ENCODE measurements around the gene TSPYL2. TPM values are rescaled to one million over a fixed set of nuclear protein-coding genes. Genes with fewer than 3 reads are reported as not detected.
A peak's percentile ranks its signal among the peaks of the same experiment; 100 is the strongest.

Gene TSPYL2
- total and polyA plus RNA-seq, 2 donors (not counting 1 experiment from before 2014, with no cell fraction given): 101 to 126 TPM

DNA sequence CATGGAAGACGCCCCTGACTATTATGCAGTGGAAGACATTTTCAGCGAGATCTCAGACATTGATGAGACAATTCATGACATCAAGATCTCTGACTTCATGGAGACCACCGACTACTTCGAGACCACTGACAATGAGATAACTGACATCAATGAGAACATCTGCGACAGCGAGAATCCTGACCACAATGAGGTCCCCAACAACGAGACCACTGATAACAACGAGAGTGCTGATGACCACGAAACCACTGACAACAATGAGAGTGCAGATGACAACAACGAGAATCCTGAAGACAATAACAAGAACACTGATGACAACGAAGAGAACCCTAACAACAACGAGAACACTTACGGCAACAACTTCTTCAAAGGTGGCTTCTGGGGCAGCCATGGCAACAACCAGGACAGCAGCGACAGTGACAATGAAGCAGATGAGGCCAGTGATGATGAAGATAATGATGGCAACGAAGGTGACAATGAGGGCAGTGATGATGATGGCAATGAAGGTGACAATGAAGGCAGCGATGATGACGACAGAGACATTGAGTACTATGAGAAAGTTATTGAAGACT, 3.6 kb downstream of the TSPYL2 start:
- Histone ChIP-seq H3K4me1 (ENCODE audit: control insufficient read depth in 2 of 2, insufficient read depth in 2 of 2, low read length in 2 of 2) (peaks cover 9 to 22% of the 10 kb centered on the region in 2 donors), H4K20me1 (ENCODE audit: control insufficient read depth, insufficient read depth, low read length, poor library complexity, severe bottlenecking) (peaks cover 11% of the 10 kb centered on the region), H2AFZ (ENCODE audit: insufficient read depth, low read depth, low read length, poor library complexity, severe bottlenecking) (no peak overlapping the region), H3K79me2 (ENCODE audit: control insufficient read depth, insufficient read depth, low read length) (peaks cover 13% of the 10 kb centered on the region), H3K4me2 (replicated peaks; ENCODE audit: low read depth, low read length, poor library complexity, severe bottlenecking) (no peak overlapping the region), H3K9ac (ENCODE audit: low read length) (no peak overlapping the region), H3K36me3 (replicated peaks in 1 of 2; ENCODE audit: control extremely low read depth in 1 of 2, control insufficient read depth in 1 of 2, extremely low read depth in 1 of 2, insufficient read depth in 2 of 2, low read length in 1 of 2) (peaks cover 0 to 21% of the 10 kb centered on the region in 2 experiments), H3K4me3 (ENCODE audit: control extremely low read depth in 1 of 5, extremely low read depth in 1 of 5, insufficient read depth in 1 of 5, low read depth in 2 of 5, low read length in 4 of 5) (no peak overlapping the region), H3K9me3 (ENCODE audit: control extremely low read depth in 1 of 3, control insufficient read depth in 2 of 3, insufficient read depth in 1 of 3, low read length in 2 of 3) (no peaks in the 10 kb centered on the region), H3K27ac (ENCODE audit: low read length in 2 of 2) (no peak overlapping the region), H3K27me3 (replicated peaks in 1 of 4; ENCODE audit: control extremely low read depth in 1 of 4, control insufficient read depth in 3 of 4, insufficient read depth in 4 of 4, low read length in 3 of 4) (no peaks in the 10 kb centered on the region)
- Mint-ChIP-seq H3K27me3 (no peaks in the 10 kb centered on the region), H3K4me1 (peaks cover 44% of the 10 kb centered on the region), H3K27ac (peak overlapping the region; percentile 2), H3K4me3 (peak overlapping the region; percentile 9), H3K9me3 (ENCODE audit: insufficient read depth) (no peaks in the 10 kb centered on the region)
- ChIA-PET POLR2A (no interaction called here), CTCF (no interaction called here)
- WGBS (ENCODE audit: insufficient coverage): 95% methylated on average over 12 of the region's 17 CpGs
- TF ChIP-seq EZH2 (IDR thresholded peaks at IDR 0.05; ENCODE audit: borderline replicate concordance, insufficient read depth, low read depth, low read length, poor library complexity, severe bottlenecking): no peak
- no peak for TF ChIP-seq CTCF (IDR thresholded peaks at IDR 0.05)
- intact Hi-C loops (cut with micrococcal nuclease): no loop called here
- DNase-seq (no peak), ATAC-seq (ENCODE audit: low read depth) (no peak)

- H3K79me2 ChIP-seq (ENCODE audit: control insufficient read depth, insufficient read depth, low read length): peaks cover 13% of the 10 kb centered on the region
- no peak overlapping the region for H3K27ac ChIP-seq (ENCODE audit: low read length in 2 of 2)
- WGBS (ENCODE audit: insufficient coverage): 98% methylated on average over 6 of the region's 6 CpGs
- intact Hi-C loops (cut with micrococcal nuclease): no loop called here
- ATAC-seq (ENCODE audit: low read depth): no peak
- no peaks in the 10 kb centered on the region for H3K27me3 ChIP-seq (replicated peaks in 1 of 4; ENCODE audit: control extremely low read depth in 1 of 4, control insufficient read depth in 3 of 4, insufficient read depth in 4 of 4, low read length in 3 of 4)
- DNase-seq: no peak
- peaks cover 9 to 20% of the 10 kb centered on the region in 2 donors for H3K4me1 ChIP-seq (ENCODE audit: control insufficient read depth in 2 of 2, insufficient read depth in 2 of 2, low read length in 2 of 2)
- H3K4me3 Mint-ChIP-seq: no peak overlapping the region
- H2AFZ ChIP-seq (ENCODE audit: insufficient read depth, low read depth, low read length, poor library complexity, severe bottlenecking): no peak overlapping the region
- H3K9me3 ChIP-seq (ENCODE audit: control extremely low read depth in 1 of 3, control insufficient read depth in 2 of 3, insufficient read depth in 1 of 3, low read length in 2 of 3): no peaks in the 10 kb centered on the region
- H3K27me3 Mint-ChIP-seq: no peaks in the 10 kb centered on the region
- no peak for TF ChIP-seq EZH2 (IDR thresholded peaks at IDR 0.05; ENCODE audit: borderline replicate concordance, insufficient read depth, low read depth, low read length, poor library complexity, severe bottlenecking)
- CTCF ChIA-PET: interaction anchor here (1.5 to 5.8 kb wide), 2 partner anchors 15 to 197 kb away, joined by 4 to 39 read pairs; no protein-coding TSS in a partner anchor
- no peak overlapping the region for H3K9ac ChIP-seq (ENCODE audit: low read length)
- peaks cover 11% of the 10 kb centered on the region for H4K20me1 ChIP-seq (ENCODE audit: control insufficient read depth, insufficient read depth, low read length, poor library complexity, severe bottlenecking)
- no peak overlapping the region for H3K27ac Mint-ChIP-seq
- H3K36me3 ChIP-seq (replicated peaks in 1 of 2; ENCODE audit: control extremely low read depth in 1 of 2, control insufficient read depth in 1 of 2, extremely low read depth in 1 of 2, insufficient read depth in 2 of 2, low read length in 1 of 2): peaks cover 0 to 21% of the 10 kb centered on the region in 2 experiments
- H3K4me2 ChIP-seq (replicated peaks; ENCODE audit: low read depth, low read length, poor library complexity, severe bottlenecking): no peak overlapping the region
- H3K9me3 Mint-ChIP-seq (ENCODE audit: insufficient read depth): no peaks in the 10 kb centered on the region
- peaks cover 41% of the 10 kb centered on the region for H3K4me1 Mint-ChIP-seq
- H3K4me3 ChIP-seq (ENCODE audit: control extremely low read depth in 1 of 5, extremely low read depth in 1 of 5, insufficient read depth in 1 of 5, low read depth in 2 of 5, low read length in 4 of 5): no peak overlapping the region
- POLR2A ChIA-PET: no interaction called here
Observed at GRCh38 chrX:53086464-53086863, 4.3 kb downstream of the TSPYL2 start.
